ENCODE results near the gene SUCLG2. TPM values are rescaled to one million over a fixed set of nuclear protein-coding genes. Genes with fewer than 3 reads are reported as not detected.

SUCLG2 gene
- total RNA-seq, 1 experiment from 2014 or later: 49.5 TPM

- Mint-ChIP-seq H3K9me3 (ENCODE audit: low read depth, unreplicated experiment) (no peaks in the 10 kb centered on the region), H3K4me3 (ENCODE audit: low read depth, unreplicated experiment) (no peak overlapping the region), H3K27ac (ENCODE audit: unreplicated experiment) (no peak overlapping the region), H3K4me1 (ENCODE audit: low read depth, unreplicated experiment) (no peaks in the 10 kb centered on the region), H3K36me3 (ENCODE audit: insufficient read depth, unreplicated experiment) (no peaks in the 10 kb centered on the region), H3K27me3 (ENCODE audit: unreplicated experiment) (no peaks in the 10 kb centered on the region)
- TF ChIP-seq, protein P1, sequence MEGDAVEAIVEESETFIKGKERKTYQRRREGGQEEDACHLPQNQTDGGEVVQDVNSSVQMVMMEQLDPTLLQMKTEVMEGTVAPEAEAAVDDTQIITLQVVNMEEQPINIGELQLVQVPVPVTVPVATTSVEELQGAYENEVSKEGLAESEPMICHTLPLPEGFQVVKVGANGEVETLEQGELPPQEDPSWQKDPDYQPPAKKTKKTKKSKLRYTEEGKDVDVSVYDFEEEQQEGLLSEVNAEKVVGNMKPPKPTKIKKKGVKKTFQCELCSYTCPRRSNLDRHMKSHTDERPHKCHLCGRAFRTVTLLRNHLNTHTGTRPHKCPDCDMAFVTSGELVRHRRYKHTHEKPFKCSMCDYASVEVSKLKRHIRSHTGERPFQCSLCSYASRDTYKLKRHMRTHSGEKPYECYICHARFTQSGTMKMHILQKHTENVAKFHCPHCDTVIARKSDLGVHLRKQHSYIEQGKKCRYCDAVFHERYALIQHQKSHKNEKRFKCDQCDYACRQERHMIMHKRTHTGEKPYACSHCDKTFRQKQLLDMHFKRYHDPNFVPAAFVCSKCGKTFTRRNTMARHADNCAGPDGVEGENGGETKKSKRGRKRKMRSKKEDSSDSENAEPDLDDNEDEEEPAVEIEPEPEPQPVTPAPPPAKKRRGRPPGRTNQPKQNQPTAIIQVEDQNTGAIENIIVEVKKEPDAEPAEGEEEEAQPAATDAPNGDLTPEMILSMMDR (IDR thresholded peaks at IDR 0.05; ENCODE audit: unreplicated experiment): no peak
- DNase-seq: no peak
- BruUV-seq (replicated peaks): no TSS peak
- intact Hi-C loops (cut with micrococcal nuclease; ENCODE audit: unreplicated experiment): no loop called here
- CTCF ChIA-PET: no interaction called here
Measured at GRCh38 chr3:67405193-67405592, 249.2 kb downstream of the SUCLG2 start.

DNA sequence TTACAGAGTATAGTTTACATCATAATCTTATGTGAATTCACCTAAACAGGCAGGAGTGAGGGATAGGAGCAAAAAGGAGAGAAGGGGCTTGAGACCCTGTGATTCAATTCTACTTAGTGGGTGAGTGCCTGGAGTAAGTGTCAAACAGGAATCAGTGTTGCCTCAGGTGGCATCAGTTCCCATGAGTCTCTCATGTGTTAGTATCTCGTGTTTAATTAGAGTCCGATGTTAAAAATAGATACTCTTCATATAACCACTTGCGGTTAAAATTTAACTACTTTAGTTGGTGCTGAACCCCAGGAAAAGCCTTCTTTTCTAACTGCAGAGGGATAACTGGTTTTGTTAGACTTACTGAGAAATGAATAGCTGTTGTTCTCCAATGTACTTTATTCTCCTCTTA is 251.5 kb downstream of the SUCLG2 start:
- Mint-ChIP-seq H3K4me3 (ENCODE audit: low read depth, unreplicated experiment) (no peak overlapping the region), H3K27ac (ENCODE audit: unreplicated experiment) (no peak overlapping the region), H3K27me3 (ENCODE audit: unreplicated experiment) (no peaks in the 10 kb centered on the region), H3K36me3 (ENCODE audit: insufficient read depth, unreplicated experiment) (no peaks in the 10 kb centered on the region), H3K4me1 (ENCODE audit: low read depth, unreplicated experiment) (no peaks in the 10 kb centered on the region), H3K9me3 (ENCODE audit: low read depth, unreplicated experiment) (no peaks in the 10 kb centered on the region)
- DNase-seq: no peak
- intact Hi-C loops (cut with micrococcal nuclease; ENCODE audit: unreplicated experiment): no loop called here
- CTCF ChIA-PET: no interaction called here
- TF ChIP-seq, protein P1 (IDR thresholded peaks at IDR 0.05; ENCODE audit: unreplicated experiment): no peak
- no TSS peak for BruUV-seq (replicated peaks)

GRCh38 chr3:67401921-67402320 is 252.5 kb downstream of the SUCLG2 start:
- intact Hi-C loops (cut with micrococcal nuclease; ENCODE audit: unreplicated experiment): no loop called here
- H3K4me3 Mint-ChIP-seq (ENCODE audit: low read depth, unreplicated experiment): no peak overlapping the region
- no peaks in the 10 kb centered on the region for H3K9me3 Mint-ChIP-seq (ENCODE audit: low read depth, unreplicated experiment)
- H3K4me1 Mint-ChIP-seq (ENCODE audit: low read depth, unreplicated experiment): no peaks in the 10 kb centered on the region
- no peak for DNase-seq
- TF ChIP-seq, protein P1 (IDR thresholded peaks at IDR 0.05; ENCODE audit: unreplicated experiment): no peak
- H3K27ac Mint-ChIP-seq (ENCODE audit: unreplicated experiment): no peak overlapping the region
- H3K27me3 Mint-ChIP-seq (ENCODE audit: unreplicated experiment): no peaks in the 10 kb centered on the region
- no TSS peak for BruUV-seq (replicated peaks)
- CTCF ChIA-PET: no interaction called here
- no peaks in the 10 kb centered on the region for H3K36me3 Mint-ChIP-seq (ENCODE audit: insufficient read depth, unreplicated experiment)

DNA sequence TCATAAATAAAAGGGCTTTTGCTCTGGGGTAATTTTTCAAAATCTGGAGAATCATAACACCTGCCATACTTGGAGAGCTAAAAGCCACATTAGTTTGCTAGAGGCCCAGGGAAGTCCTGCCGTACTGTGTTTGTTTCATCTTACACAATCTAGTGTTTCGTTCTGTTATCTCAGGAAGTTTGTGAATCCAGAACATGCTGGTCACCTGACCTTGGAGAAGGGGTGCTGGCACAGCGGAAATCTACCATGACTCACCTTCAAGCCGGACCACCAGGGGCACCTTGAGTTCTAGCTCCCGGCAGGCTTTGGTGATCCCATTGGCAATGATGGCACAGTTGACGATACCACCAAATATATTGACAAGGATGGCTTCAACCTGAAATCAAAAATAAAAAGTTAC is 253.9 kb downstream of the SUCLG2 start:
- intact Hi-C loops (cut with micrococcal nuclease; ENCODE audit: unreplicated experiment): no loop called here
- no peak overlapping the region for H3K27ac Mint-ChIP-seq (ENCODE audit: unreplicated experiment)

More for the DNA sequence above, 253.9 kb downstream of the SUCLG2 start:
- Mint-ChIP-seq H3K9me3 (ENCODE audit: low read depth, unreplicated experiment) (peaks cover 4% of the 10 kb centered on the region), H3K4me3 (ENCODE audit: low read depth, unreplicated experiment) (no peak overlapping the region), H3K27me3 (ENCODE audit: unreplicated experiment) (no peaks in the 10 kb centered on the region), H3K4me1 (ENCODE audit: low read depth, unreplicated experiment) (no peaks in the 10 kb centered on the region), H3K36me3 (ENCODE audit: insufficient read depth, unreplicated experiment) (no peaks in the 10 kb centered on the region)
- no TSS peak for BruUV-seq (replicated peaks)
- no peak for DNase-seq
- TF ChIP-seq, protein P1 (IDR thresholded peaks at IDR 0.05; ENCODE audit: unreplicated experiment): no peak
- CTCF ChIA-PET: no interaction called here
